Panc1 (cell line): ENCODE measurements around the gene LY86.

Experiments
- CTCF ChIP-seq: fragments of 450-650 bp; IDR thresholded peaks from 2 replicates; pipeline ENCODE4 v1.5.1; 2017; ENCODE audit warnings: mild to moderate bottlenecking
- POLR2AphosphoS5 ChIP-seq: IDR thresholded peaks from 2 replicates; pipeline ENCODE4 v1.6.1; 2012; ENCODE audit warnings: mild to moderate bottlenecking, low read depth, low read length, moderate library complexity
- SIN3A ChIP-seq: IDR thresholded peaks from 2 replicates; pipeline ENCODE4 v1.6.1; 2012; ENCODE audit warnings: low read depth, mild to moderate bottlenecking, low read length, moderate library complexity, borderline replicate concordance; ENCODE audit not compliant: insufficient read depth
- TCF7L2 ChIP-seq: IDR thresholded peaks from 2 replicates; pipeline ENCODE4 v1.6.1; 2011; ENCODE audit warnings: mild to moderate bottlenecking, low read depth, low read length, inconsistent platforms
- TF ChIP-seq, protein P1 (sequence below), 2 experiments: IDR thresholded peaks; 2 replicates each; pipeline ENCODE4 v1.6.1; 2011 to 2012; ENCODE audit warnings: low read depth in 2 of 2, control low read depth in 1 of 2, low read length in 1 of 2, mild to moderate bottlenecking in 1 of 2, moderate library complexity in 1 of 2; ENCODE audit not compliant: insufficient read depth in 1 of 2

DNA sequence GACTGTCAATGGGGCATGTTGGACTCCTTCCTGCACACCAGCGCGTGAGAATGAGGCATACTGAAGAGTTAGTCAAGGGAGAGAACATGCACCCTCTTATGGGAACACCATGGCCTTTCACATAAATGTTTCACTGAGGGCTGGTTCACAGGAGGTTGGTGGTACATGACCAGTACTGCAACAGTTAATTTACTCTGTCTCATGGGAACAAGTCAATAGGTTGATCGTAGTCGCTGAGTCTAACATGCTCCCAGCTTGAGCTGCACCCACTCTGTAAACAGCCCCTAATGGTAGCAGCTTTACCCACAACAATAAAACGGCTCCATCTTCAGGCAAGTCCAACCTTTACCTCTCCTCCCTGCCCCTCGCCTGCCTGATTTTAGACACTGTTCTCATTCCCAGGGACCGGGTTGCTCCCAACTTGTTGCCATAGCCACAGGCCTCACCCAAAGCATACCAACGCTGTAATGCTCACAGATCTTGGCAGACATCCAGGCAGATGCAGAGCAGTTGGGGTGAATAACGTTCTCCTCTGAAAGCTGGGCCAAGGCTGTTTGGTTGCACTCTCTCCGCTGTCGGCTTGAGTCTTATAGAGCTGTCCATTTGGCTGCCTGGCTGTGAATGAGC lies 111.3 kb downstream of the LY86 start:
- TF ChIP-seq CTCF = no peak
- TF ChIP-seq TCF7L2 = no peak
- no peak for TF ChIP-seq POLR2AphosphoS5
- TF ChIP-seq, protein P1, sequence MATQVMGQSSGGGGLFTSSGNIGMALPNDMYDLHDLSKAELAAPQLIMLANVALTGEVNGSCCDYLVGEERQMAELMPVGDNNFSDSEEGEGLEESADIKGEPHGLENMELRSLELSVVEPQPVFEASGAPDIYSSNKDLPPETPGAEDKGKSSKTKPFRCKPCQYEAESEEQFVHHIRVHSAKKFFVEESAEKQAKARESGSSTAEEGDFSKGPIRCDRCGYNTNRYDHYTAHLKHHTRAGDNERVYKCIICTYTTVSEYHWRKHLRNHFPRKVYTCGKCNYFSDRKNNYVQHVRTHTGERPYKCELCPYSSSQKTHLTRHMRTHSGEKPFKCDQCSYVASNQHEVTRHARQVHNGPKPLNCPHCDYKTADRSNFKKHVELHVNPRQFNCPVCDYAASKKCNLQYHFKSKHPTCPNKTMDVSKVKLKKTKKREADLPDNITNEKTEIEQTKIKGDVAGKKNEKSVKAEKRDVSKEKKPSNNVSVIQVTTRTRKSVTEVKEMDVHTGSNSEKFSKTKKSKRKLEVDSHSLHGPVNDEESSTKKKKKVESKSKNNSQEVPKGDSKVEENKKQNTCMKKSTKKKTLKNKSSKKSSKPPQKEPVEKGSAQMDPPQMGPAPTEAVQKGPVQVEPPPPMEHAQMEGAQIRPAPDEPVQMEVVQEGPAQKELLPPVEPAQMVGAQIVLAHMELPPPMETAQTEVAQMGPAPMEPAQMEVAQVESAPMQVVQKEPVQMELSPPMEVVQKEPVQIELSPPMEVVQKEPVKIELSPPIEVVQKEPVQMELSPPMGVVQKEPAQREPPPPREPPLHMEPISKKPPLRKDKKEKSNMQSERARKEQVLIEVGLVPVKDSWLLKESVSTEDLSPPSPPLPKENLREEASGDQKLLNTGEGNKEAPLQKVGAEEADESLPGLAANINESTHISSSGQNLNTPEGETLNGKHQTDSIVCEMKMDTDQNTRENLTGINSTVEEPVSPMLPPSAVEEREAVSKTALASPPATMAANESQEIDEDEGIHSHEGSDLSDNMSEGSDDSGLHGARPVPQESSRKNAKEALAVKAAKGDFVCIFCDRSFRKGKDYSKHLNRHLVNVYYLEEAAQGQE (IDR thresholded peaks at IDR 0.05; ENCODE audit: insufficient read depth in 1 of 2, low read depth in 2 of 2, low read length in 1 of 2) = no peak
- TF ChIP-seq SIN3A = no peak
